Gastroesophageal sphincter (tissue), 4 donors: Measurements from ENCODE around the gene GALNT10. TPM values are rescaled to one million over a fixed set of nuclear protein-coding genes. Genes with fewer than 3 reads are reported as not detected.
A peak's percentile ranks its signal among the peaks of the same experiment; 100 is the strongest.

ENCODE experiments used
- ATAC-seq: fragments of 150-250 bp; one replicate; pipeline ENCODE4 v1.9.1; 2016; ENCODE audit warnings: mild to moderate bottlenecking, moderate library complexity
- H3K27ac ChIP-seq, 4 donors: fragments of 200-600 bp; sonication (generic) in 3 of 4; 1 replicate in 3 of 4; 2 replicates in 1 of 4; pipeline ENCODE4 v1.5.1; 2016 to 2019
- H3K27me3 ChIP-seq: fragments of 200-600 bp; sonication (generic); one replicate; pipeline ENCODE4 v1.5.1; 2019
- H3K36me3 ChIP-seq, 2 donors: fragments of 200-600 bp; sonication (generic); one replicate each; pipeline ENCODE4 v1.5.1; 2019; ENCODE audit warnings: control low read depth in 1 of 2
- H3K4me1 ChIP-seq, 3 donors: fragments of 200-600 bp; sonication (generic); 1 replicate in 2 of 3; 2 replicates in 1 of 3; pipeline ENCODE4 v1.5.1; 2016 to 2019; ENCODE audit warnings: control low read depth in 2 of 3
- H3K4me3 ChIP-seq, 2 donors: fragments of 200-600 bp; sonication (generic); one replicate each; pipeline ENCODE4 v1.5.1; 2019; ENCODE audit warnings: mild to moderate bottlenecking in 1 of 2, moderate library complexity in 1 of 2
- H3K9me3 ChIP-seq, 3 donors: fragments of 200-600 bp; sonication (generic); one replicate each; pipeline ENCODE4 v1.5.1; 2017 to 2019; ENCODE audit warnings: control low read depth in 2 of 3
- EP300 ChIP-seq: sonication (generic); formaldehyde crosslinking; IDR thresholded peaks from one replicate; pipeline ENCODE4 v1.6.1; 2017; ENCODE audit warnings: antibody characterized with exemption, mild to moderate bottlenecking
- POLR2A ChIP-seq, 2 donors: fragments of 450-650 bp; IDR thresholded peaks; one replicate each; pipeline ENCODE4 v1.6.1; 2017; ENCODE audit warnings: antibody characterized with exemption in 2 of 2, mild to moderate bottlenecking in 2 of 2, moderate library complexity in 1 of 2
- POLR2AphosphoS5 ChIP-seq: sonication (generic); formaldehyde crosslinking; IDR thresholded peaks from one replicate; pipeline ENCODE4 v1.6.1; 2017; ENCODE audit warnings: antibody characterized with exemption
- WGBS, 2 donors: methylation state at CpG; one replicate each; pipeline ENCODE4 v1.1.5; 2018; ENCODE audit warnings: low coverage in 1 of 2; 5-methylcytosine and 5-hydroxymethylcytosine counted together
- total RNA-seq, 4 donors: library from RNA; depleted of rRNA; stranded (reverse); fragments of >200 nt; gene quantifications; one replicate each; pipeline ENCODE4 v1.1.0, GENCODE V29; 2016
- TF ChIP-seq, protein P1 (sequence below), 4 experiments: fragments of 200-600 bp in 2 of 4; fragments of 450-650 bp in 2 of 4; sonication (generic) in 1 of 4; IDR thresholded peaks; one replicate each; pipeline ENCODE4 v1.5.1; 2017 to 2019; ENCODE audit warnings: antibody characterized with exemption in 4 of 4, mild to moderate bottlenecking in 2 of 4, moderate library complexity in 2 of 4

Gene GALNT10
- total RNA-seq, 4 donors from 2014 or later, result 19.1 to 49.1 (median 34.0) TPM

- Histone ChIP-seq H3K4me3 (no peak overlapping the region), H3K4me1 (peaks cover 2 to 9% (median 2%) of the 10 kb centered on the region in 3 donors), H3K27me3 (no peaks in the 10 kb centered on the region), H3K36me3 (peaks cover 0 to 53% of the 10 kb centered on the region in 2 donors), H3K27ac (no peak overlapping the region), H3K9me3 (no peaks in the 10 kb centered on the region)
- no peak for TF ChIP-seq EP300
- no peak for TF ChIP-seq POLR2AphosphoS5
- TF ChIP-seq POLR2A (IDR thresholded peaks at IDR 0.05), result no peak
- TF ChIP-seq, protein P1, sequence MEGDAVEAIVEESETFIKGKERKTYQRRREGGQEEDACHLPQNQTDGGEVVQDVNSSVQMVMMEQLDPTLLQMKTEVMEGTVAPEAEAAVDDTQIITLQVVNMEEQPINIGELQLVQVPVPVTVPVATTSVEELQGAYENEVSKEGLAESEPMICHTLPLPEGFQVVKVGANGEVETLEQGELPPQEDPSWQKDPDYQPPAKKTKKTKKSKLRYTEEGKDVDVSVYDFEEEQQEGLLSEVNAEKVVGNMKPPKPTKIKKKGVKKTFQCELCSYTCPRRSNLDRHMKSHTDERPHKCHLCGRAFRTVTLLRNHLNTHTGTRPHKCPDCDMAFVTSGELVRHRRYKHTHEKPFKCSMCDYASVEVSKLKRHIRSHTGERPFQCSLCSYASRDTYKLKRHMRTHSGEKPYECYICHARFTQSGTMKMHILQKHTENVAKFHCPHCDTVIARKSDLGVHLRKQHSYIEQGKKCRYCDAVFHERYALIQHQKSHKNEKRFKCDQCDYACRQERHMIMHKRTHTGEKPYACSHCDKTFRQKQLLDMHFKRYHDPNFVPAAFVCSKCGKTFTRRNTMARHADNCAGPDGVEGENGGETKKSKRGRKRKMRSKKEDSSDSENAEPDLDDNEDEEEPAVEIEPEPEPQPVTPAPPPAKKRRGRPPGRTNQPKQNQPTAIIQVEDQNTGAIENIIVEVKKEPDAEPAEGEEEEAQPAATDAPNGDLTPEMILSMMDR (IDR thresholded peaks at IDR 0.05), result no peak
- no peak for ATAC-seq
- WGBS, 2 donors, result 83 to 95% methylated on average over 5 to 6 of the region's 6 CpGs
These were observed 106.1 kb downstream of the GALNT10 start for GRCh38 chr5:154296525-154297159.

- 69 to 89% methylated on average over 3 of the region's 3 CpGs for WGBS, 2 donors
- TF ChIP-seq, protein P1 (IDR thresholded peaks at IDR 0.05), result no peak
- no peak for TF ChIP-seq POLR2A (IDR thresholded peaks at IDR 0.05)
- no peak for TF ChIP-seq EP300
- no peak for TF ChIP-seq POLR2AphosphoS5
- no peak for ATAC-seq
- Histone ChIP-seq H3K9me3 (no peaks in the 10 kb centered on the region), H3K4me3 (no peak overlapping the region), H3K27me3 (no peaks in the 10 kb centered on the region), H3K27ac (no peak overlapping the region), H3K36me3 (peaks cover 0 to 53% of the 10 kb centered on the region in 2 donors), H3K4me1 (peaks cover 3 to 19% (median 10%) of the 10 kb centered on the region in 3 donors)
These were observed 107.5 kb downstream of the GALNT10 start for GRCh38 chr5:154298065-154298464.

GRCh38 chr5:154300207-154300883 is 109.8 kb downstream of the GALNT10 start:
- Histone ChIP-seq H3K4me1 (peaks cover 3 to 19% (median 10%) of the 10 kb centered on the region in 3 donors), H3K9me3 (peaks cover 0 to 6% (median 0%) of the 10 kb centered on the region in 3 donors), H3K27me3 (no peaks in the 10 kb centered on the region), H3K27ac (no peak overlapping the region), H3K36me3 (peaks cover 0 to 44% of the 10 kb centered on the region in 2 donors), H3K4me3 (no peak overlapping the region)
- ATAC-seq, result no peak
- whole genome bisulfite sequencing, 2 donors, result 87 to 88% methylated on average over 3 of the region's 4 CpGs
- TF ChIP-seq, protein P1 (IDR thresholded peaks at IDR 0.05), result no peak
- TF ChIP-seq EP300 (no peak), POLR2A (IDR thresholded peaks at IDR 0.05) (no peak), POLR2AphosphoS5 (no peak)

- Histone ChIP-seq H3K4me1 (peaks cover 3 to 19% (median 10%) of the 10 kb centered on the region in 3 donors), H3K4me3 (no peak overlapping the region), H3K36me3 (peaks cover 0 to 31% of the 10 kb centered on the region in 2 donors), H3K27ac (peak overlapping the region in 3 of 4 donors; percentile 40 to 52 (median 40)), H3K27me3 (no peaks in the 10 kb centered on the region), H3K9me3 (peaks cover 0 to 6% (median 0%) of the 10 kb centered on the region in 3 donors)
- 31 to 52% methylated on average over 2 to 3 of the region's 3 CpGs for WGBS, 2 donors
- ATAC-seq, result no peak
- TF ChIP-seq POLR2A (IDR thresholded peaks at IDR 0.05) (no peak), EP300 (no peak)
- TF ChIP-seq, protein P1 (IDR thresholded peaks at IDR 0.05), result no peak
These were observed 111.2 kb downstream of the GALNT10 start for GRCh38 chr5:154301726-154302125.
